Bone marrow (tissue), 2 donors: ENCODE data around the gene RIN2.

Experiments
- DNase-seq, 2 donors: peaks; one replicate each; lab custom pipeline; 2025; lab: John Stamatoyannopoulos, UW

Gene RIN2

DNA sequence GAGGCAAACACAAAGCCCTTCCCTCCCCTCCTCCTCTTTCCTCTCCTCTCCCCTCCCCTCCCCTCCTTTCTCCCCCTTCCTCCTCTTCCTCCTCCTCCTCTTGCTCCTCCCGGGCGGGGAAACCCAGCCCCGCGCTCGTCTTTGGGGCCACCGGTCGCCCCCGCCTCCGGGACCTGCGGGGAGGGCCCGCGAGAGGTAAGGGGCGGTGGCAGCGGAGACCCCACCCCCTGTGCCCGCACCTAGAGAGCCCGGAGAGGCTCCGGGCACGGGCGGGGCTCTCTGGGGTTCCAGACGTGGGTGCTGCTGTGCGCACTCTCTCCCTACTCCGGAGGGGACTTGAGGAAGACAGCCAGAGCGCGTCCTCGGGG lies at the start of gene RIN2:
RIN2 (plus strand) TSS at position 126 of the 368 bp plus-strand sequence. CDS start 131,344 bp downstream, outside the sequence.
- peak in 1 of 2 donors; percentile 69 for DNase-seq

DNA sequence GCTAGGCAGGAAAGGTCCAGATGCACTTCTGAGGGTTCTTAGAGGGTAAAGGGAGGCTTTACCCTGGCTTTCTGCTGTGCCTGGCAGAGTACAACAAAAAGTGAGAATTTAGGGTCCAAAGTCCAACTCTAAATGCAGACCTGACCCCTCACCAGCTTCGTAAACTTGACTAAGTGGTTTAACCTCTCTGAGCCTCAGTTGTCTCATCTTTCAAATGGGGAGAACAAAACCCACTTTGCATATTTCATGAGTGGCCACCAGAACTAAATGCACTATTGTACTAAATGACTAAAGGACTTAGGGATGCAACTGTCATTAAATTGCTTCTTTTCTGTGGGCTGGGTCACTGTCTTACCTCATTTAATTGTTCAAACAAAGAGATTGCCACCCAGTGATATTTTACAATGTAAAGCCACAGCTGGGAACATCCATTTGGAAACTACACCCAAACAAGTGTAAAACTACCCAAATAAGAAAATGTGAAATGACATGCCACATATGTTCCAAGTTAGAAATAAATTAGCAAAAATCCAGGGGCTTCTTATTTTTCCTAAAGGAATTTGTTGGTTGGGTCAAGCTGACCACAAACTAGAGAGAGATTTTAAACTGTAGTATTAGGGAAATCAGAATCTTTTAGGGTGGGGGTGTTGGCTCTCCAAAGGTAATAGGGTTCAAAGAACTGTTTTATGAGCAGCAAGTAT lies 48.3 kb upstream of the RIN2 start:
- no peak for DNase-seq

GRCh38 chr20:19710336-19711120 lies 47.5 kb upstream of the RIN2 start:
- no peak for DNase-seq

DNA sequence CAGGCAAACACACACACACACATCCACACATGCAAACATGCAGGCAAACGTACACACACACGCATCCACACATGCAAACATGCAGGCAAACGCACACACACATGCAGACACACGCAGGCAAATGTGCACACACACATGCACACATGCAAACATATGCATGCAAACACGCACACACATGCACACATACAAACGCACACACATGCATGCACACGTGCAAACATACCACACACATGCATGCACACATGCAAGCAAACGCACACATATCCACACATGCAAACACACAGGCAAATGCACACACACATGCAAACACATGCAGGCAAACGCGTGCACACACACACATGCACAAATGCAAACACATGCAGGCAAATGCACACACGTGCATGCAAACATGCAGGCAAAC lies 46.9 kb upstream of the RIN2 start:
- no peak for DNase-seq

DNA sequence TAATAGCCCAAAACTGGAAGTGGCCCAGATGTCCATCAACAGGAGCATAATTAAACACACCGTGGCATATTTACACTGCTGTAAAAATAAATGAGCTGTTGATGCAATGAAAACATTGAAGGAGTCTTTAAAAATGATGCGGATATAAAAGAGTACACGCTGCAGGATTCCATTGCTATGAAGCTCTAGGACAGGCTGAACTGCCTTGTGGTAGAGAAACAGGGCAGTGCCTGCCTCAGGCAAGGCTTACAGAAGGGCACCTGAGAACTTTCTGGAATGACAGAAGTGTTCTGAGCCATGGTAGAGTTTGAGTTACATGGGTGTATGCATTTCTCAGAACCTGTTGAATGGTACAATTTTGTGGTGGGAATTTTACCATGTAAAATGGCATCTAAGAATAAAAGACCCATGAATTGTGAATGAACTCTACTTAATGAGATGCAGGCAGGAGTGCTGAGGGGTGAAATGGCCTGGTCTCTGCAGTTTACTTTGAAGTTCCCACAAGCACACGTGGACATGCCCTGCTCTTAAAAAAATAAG lies 45.3 kb upstream of the RIN2 start:
- DNase-seq = no peak

- DNase-seq = no peak
Observed at GRCh38 chr20:19713822-19714578, 44.1 kb upstream of the RIN2 start.

GRCh38 chr20:19714579-19714840 lies 43.5 kb upstream of the RIN2 start:
- DNase-seq = no peak

DNA sequence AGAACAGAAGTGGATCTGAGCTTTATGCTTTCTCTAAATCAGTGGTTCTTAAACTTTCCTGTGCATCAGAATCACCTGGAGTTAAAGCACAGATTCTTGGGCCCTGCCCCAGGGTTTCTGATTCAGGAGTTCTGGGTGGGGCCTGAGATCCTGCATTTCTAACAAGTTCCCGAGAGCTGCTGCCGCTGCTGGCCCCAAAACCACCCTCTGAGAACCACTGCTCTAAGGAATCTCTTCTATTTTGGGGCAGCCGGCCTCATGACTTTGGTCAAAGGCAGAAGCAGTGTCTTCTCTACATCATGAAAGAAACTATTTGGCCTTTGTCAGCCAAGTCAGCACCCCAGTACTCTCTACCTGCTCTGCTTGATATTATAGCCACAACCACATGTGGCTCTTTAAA lies 42.1 kb upstream of the RIN2 start:
- no peak for DNase-seq

GRCh38 chr20:19718880-19719279 lies 39.2 kb upstream of the RIN2 start:
- DNase-seq = no peak

DNA sequence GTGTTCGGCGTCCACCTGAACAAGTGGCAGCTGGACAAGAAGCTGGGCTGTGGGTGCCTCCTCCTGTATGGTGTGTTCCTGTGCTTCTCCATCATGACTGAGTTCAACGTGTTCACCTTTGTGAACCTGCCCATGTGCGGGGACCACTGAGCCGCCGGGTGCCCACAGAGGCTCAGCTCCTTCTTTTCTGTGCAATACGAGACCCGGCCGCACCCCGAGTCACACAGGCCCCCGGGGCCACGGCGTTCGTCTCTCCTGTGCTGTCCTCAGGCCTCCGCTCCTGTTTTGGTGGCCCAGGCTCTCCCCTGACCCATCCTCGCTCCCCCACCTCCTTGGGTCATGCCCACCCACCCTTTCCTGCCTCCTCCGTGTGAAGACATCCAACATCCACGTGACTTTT lies 37.1 kb upstream of the RIN2 start:
- DNase-seq = no peak

GRCh38 chr20:19723051-19723450 lies 35.0 kb upstream of the RIN2 start:
- no peak for DNase-seq

DNA sequence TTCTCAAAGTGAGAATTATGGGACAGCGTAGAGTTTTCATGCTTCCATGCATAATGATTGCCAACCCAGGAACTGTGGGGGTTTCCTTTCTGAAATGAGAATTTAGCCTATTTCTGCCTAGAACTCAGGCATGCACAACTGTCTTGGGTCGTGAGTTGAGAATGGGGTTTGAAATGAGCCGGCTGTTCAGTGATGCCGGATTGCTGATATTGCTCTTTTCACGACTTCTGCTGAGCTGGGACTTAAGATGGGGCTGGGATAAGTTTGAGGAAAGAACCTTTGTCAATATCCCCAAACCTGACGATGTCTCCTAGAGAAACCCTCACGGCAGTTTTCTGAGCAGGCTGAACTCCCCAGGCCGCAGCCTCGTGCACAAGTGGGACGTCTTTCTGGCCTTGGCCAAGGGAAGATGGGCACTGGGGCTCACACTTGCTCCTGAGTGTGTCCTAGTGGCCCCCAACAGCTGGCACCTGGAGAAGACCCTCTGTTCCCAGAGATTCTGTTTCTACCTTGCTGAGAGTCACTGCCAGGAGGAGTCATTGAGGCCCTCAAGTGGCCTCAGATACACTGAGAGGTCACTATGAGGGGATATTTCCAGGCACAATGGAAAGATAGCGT lies 34.1 kb upstream of the RIN2 start:
- DNase-seq = no peak

DNA sequence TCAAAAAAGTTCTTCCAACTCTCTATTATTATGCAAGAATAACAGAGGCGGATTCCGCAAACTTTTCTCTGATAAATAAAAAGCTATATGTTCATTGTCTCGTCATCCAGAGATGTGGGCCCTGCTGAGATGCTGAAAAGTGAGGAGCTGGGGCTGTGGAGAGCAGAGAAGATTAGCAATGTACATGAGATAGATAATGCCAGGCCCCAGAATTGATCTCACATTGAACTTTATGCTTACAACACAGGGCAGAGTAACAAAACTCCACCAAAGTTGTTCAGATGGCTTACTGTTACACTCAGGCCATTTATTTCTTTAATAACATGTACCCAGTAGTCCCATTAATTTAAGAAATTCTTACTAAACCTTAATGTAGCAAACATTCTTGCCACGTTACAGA lies 32.7 kb upstream of the RIN2 start:
- no peak for DNase-seq

DNA sequence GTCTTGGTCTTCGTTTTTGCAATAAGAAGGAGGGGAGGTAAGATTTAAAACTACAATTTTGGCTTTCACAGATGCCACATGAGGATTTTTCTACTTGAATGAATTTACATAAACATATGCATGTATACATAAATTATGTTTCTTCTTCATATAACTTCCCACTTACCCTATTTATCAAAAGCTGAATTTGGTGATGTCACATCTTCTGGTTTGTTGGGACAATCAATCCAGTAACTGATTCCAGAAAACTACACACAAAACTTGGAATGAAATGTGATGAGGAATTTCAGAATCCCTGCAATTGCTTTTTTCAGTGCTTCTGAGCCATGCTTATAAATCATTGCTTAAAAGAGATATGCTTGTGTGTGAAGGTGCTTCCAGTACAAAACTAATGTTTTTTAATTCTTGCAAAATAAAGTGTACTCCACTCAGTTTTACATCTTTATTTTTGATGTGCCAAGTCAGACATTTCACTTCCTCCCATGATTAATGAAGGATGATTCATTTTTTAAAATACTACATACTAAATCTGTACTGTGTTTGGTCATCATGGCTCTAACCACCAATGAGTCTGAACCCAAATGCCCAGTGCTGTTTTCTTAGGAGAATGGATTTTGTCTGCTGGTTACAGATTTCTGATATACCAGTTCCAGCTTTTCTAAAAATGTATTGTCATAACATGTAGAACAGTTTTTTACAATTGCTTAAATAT lies 32.1 kb upstream of the RIN2 start:
- DNase-seq = no peak

- DNase-seq = no peak
Observed at GRCh38 chr20:19727251-19727847, 30.7 kb upstream of the RIN2 start.

DNA sequence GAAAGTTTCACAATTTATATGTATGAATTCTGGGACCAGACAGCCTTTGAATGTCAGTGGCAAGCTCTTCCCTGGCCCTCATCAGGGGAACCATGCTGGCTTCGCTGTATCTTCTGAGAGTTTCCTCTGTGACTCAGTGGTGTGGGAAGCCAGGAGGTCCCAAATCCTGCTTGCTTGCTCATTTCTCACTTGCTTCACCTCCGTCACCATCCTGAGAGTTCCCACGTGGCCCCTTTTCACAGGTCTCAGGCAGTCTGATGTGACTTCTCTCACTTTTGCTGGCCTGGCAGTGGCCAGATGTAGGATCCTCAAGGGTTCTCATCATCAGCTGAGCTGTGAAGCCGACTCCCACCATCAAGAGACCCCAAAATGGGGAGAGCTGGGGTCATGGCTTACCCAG lies 28.4 kb upstream of the RIN2 start:
- no peak for DNase-seq

GRCh38 chr20:19730706-19731105 lies 27.4 kb upstream of the RIN2 start:
- DNase-seq = no peak

DNA sequence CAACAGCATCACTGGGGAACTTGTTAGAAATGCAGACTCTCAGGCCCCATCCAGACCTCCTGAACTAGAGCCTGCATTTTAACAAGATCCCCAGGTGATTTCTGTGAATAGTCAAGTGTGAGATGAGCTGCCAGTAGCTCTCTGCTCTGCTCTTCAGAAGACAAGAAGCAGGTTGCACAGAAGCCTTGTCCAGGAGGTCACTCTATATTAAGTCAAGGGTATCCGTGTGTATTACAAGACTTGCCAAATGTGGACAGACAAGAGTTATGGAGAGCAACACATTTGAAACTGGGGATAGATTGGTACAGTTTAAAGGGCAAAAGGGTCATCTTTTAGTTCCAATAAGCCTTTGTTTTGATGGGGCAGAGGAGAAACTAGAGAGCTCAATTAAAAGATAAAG lies 23.2 kb upstream of the RIN2 start:
- DNase-seq = no peak

GRCh38 chr20:19735446-19735845 lies 22.6 kb upstream of the RIN2 start:
- DNase-seq = peak; percentile 2 to 13

DNA sequence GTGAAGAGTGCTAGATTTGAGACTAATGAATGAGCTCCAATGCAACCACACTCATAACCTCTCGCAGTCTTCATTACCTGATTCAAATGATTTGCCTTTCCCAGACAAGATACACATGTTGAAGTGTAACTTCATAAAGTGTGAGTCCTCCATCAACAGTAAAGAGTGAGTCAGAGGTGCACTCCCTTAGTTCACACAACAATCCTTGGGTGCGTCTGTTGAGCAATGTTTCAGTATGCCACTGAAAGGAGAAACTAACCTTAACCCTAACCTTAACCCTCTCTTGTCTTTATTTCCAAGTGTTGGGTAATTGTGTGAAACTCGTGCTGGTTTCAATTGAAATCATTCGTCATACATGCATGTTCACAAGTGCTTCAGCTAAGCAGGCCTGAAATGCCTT lies 21.0 kb upstream of the RIN2 start:
- no peak for DNase-seq

DNA sequence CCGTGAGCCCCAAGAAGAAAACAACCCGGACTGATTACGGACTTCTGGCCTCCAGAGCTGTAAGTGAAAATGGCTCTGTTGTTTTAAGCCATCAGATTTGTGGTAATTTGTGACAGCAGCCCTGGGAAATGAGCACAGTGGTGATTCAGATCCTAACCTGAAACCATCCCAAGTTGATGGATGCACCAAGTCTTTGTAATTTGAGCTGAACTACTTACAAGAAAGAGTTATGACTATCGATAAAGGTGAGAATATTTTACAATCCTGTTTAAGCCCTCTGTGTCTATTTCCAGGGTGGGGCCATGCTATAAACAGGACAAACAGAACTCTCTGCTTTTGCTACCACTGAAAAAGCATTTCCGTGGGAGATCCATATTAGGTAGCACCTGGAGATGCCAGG lies 19.1 kb upstream of the RIN2 start:
- no peak for DNase-seq
